Femur (tissue), 1 donor: Measurements from ENCODE around the gene RPL27.
A peak's percentile ranks its signal among the peaks of the same experiment; 100 is the strongest.
"Not testable (repeated sequence)": the region's sequence is repeated elsewhere in the genome, so short reads cannot be mapped to it uniquely, and the experiment has no call there.

Source experiments
- DNase-seq: peaks from one replicate; pipeline ENCODE4 v3.0.0-alpha.2; 2017

Gene RPL27

GRCh38 chr17:42997390-42997983 is 732 bp upstream of the RPL27 start:
- no peak for DNase-seq

GRCh38 chr17:42999003-42999525 is 845 bp downstream of the RPL27 start:
- DNase-seq = no peak

DNA sequence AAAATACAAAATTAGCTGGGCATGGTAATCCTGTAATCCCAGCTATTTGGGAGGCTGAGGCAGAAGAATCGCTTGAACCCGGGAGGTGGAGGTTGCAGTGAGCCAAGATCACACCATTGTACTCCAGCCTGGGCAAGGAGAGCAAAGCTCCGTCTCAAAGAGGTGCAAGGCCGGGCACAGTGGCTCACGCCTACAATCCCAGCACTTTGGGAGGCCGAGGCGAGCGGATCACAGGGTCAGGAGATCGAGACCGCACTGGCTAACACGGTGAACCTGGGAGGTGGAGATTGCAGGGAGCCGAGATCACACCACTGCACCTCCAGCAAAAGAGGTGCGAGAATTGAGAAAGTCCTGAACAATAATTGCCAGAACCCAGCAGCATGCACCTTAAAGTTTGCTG is 2.7 kb downstream of the RPL27 start:
- DNase-seq = not testable (repeated sequence)

- no peak for DNase-seq
These were observed 5.4 kb downstream of the RPL27 start for GRCh38 chr17:43003542-43004172.

GRCh38 chr17:43006639-43007551 is 8.7 kb downstream of the RPL27 start, which contains the start of gene IFI35:
Gene IFI35 (plus strand): TSS chr17:43006784. CDS start chr17:43006948, 164 bp downstream.
- DNase-seq = peak; percentile 91

GRCh38 chr17:43010667-43011308 is 12.6 kb downstream of the RPL27 start:
- DNase-seq = no peak

DNA sequence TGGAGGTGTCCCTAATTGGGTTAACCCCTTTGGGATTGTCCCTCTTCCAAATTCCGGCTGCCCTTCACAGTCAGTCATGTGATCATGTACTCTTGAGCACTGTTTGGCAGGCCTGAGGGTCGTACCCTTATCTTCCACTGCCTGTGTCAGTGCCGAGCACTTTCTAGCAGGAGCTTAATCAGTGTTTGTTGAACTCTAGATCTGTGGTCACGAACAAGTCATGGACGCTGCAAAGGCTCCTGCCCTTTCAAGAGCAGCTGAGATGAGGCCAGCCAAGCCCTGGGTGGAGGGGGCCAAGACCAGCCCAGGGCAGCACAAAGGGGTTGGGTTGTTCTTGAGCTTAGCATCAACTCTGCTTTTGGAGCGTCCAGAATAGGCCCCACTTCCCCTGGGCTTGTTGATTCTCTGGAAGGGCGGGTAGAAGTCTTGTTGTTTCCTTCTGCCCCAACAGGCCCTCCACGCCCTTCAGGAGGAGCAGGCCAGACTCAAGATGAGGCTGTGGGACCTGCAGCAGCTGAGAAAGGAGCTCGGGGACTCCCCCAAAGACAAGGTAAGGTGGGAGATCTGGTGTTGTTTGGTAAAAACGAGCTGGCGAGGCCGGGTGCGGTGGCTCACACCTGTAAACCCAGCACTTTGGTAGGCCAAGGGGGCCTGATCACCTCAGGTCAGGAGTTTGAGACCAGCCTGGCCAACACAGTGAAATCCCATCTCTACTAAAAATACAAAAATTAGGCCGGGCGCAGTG is 13.7 kb downstream of the RPL27 start:
- no peak for DNase-seq

GRCh38 chr17:43013296-43013695 is 15.1 kb downstream of the RPL27 start:
- DNase-seq = no peak

GRCh38 chr17:43014020-43014648 is 15.9 kb downstream of the RPL27 start:
- no peak for DNase-seq

DNA sequence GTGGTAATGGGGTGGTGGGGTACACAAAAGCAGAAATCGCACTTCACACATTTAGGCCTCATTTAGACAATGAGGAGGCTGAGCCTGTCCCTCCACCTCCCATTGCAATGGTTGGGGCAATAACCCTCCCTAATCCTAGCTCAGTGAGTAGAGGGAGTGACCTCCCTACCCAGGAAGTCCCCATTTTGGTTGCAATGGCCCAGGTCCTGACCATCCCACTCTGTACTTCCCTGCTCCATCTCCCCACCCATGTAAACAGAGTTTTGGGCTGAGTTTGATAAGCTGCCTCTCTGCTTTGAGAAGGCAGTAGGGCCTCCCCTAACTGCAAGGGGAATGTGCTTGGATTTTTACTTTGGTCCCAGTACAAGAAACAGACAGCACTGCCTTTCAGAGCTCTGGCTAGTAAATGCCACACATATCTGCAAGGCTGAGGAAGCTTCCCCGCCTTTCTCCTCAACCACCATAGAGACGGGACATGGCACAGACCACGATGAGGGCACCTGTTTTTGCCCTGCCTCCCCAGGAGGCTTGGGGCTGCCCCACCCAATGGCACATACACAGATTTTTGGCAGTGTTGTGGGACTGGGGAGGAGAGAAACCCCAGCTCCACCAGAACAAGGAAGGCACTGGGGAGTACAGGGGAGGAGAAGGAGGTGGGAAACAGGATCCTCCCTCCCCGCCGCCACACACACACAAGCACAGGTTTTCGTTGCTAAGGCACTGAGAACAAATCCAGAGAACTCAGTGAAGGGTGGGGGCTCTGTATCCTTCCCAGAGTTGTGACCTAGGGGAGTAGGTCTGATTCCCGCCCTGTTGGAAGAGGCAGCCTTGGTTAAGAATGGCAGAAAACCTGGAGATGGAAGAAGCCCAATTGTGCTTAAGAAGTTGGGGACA is 16.7 kb downstream of the RPL27 start:
- no peak for DNase-seq

DNA sequence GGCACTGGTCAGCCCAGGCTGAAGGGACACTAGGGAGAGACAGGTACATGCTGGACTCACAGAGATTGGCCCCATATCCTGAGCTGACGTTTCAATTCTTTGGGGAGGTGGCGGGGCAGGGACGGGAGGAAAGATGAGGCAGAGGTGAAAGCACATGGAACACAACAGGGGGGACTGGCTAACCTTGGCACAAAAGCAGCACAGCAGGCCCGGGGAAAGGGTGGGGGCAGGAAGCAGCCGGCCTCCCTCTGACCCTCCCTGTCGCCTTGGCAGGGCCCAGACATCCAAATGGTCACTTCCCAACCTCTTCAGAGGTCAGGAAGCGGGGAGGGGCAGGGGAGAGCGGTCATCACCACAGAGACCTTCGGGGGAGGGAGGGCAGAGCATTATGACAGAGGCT is 17.4 kb downstream of the RPL27 start:
- no peak for DNase-seq

DNA sequence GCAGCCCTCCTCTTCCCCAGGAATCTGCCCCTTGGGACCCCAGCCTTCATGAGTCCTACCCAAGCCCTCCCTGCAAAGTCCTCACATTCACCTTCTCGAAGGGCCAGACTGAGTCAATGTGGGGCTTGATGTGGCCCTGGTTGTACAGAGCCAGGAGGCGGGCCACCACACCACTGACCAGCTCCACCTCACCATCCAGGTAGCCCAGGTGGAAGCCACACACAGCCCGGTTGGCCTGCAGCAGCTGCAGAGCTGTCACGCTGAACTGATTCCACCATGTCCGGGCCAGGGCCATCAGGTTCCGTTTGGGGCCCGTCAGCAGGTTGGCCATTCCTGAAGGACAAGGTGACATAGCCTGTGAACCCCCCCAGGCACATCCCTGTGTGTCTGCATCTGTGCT is 18.0 kb downstream of the RPL27 start:
- no peak for DNase-seq

DNA sequence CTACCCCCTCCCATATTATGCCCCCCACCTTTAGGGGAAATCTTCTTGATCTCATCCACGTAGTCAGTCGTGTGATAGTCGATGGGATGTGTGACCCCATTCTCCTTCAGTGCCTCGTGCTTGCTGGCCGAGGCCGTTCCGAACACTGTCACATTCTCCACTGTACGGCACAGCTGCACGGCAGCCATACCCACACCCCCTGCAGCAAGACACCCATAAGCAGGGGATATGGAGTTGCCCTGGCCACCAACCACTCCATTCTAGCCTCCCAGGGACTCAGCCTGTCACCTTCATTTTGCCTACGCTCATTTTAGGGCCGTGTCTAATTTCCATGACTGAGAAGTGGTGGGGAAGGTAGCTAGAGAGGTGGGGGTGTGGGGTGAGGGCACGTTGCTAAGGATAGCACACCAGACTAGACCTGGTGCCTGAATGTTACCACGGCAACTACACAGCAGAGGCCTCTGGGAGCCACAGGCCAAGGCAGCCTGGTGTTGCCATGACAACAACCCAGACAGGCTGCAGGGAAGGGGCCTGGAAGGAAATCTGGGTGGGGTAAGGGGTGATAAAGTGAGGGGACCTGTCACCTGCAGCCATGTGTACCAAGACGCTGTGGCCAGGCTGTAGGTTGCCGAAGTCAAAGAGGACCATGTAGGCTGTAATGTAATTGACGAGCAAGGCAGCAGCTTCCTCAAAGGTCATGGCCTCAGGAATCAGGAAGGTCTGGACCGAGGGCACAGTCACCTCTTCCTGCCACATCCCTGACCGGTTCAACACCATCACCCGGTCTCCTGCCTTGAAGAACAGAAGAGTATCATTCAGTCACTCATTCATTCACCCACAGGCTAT is 20.0 kb downstream of the RPL27 start:
- DNase-seq = no peak

DNA sequence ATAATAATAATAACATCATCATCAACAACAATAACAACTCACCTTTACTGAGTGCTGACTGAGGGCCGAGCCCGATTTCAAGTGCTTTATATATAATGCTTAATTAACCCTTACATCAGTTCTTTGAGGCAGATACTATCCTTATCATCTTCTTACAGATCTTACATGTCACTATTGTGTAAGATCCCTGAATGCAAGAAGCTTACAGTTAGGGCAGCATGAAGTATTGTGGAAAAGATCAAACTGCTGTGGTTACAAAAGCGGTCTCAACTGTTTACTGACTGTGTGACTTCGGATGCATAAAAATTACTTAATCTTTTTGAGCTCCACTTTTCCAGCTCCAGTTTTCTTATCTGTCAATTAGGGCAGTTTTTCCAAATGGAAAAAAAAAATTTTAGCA is 20.7 kb downstream of the RPL27 start:
- DNase-seq = no peak

DNA sequence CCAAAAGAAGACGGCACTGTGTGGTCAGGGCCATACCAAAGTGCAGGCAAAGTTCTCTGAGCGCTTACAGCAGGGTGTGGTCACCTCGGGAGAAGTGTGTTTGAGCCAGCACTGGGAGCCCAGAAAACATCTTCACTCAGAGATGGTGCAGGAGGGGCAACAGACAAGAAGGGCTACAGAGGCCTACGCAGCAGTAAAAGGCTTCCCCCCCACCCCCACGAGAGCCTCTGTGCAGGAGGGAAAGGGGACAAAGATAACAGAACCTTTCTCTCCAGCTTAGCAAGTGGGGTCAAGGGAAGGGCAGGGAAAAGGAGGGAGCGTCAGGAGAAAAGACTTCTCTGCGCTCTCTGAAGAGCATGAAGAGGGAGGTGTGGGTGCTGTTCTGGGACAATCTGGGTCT is 21.2 kb downstream of the RPL27 start:
- no peak for DNase-seq

DNA sequence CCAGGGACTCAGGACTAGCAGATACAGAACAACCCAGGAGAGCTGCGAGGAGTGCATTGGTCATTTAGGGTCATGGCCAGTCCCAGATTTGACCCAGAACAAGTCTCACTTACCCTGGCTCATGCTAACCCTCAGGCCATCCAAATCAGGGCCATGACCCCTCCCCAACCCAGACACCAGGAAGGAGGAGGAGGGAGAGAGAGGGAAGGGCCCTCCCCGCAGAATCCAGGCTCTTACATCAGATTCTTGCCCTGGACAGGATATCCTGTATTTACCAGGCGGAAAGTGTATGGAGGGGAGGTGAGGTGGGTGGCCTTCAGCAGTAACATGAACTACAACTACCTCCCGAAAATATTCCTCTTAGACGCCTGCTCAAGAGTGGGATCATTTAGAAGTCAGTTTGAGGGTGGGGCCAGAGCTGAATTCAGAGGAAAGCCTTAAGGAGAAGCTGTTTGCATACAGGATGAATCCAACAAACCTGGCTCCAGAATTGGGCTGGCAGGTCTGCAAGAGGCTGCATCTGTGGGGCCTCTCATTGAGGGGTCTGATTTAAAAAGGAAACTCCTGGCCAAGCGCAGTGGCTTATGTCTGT is 21.9 kb downstream of the RPL27 start:
- DNase-seq = peak; percentile 56

GRCh38 chr17:43020789-43021740 is 22.8 kb downstream of the RPL27 start:
- peak; percentile 80 for DNase-seq
